Fibroblast of the aortic adventitia (primary cell): Measurements from ENCODE around the gene CAP2. TPM values are rescaled to one million over a fixed set of nuclear protein-coding genes. Genes with fewer than 3 reads are reported as not detected.

Experiments
- DNase-seq: peaks from one replicate; pipeline ENCODE4 v3.0.0-alpha.2; 2010; ENCODE audit warnings: low read depth
- H3K4me3 ChIP-seq: 2 replicates; pipeline ENCODE4 v1.5.1; 2011; ENCODE audit warnings: low read depth, mild to moderate bottlenecking, control low read depth, low read length, moderate library complexity
- CTCF ChIP-seq: IDR thresholded peaks from 2 replicates; pipeline ENCODE4 v1.5.1; 2011; ENCODE audit warnings: mild to moderate bottlenecking, low read length, control low read depth, inconsistent platforms; ENCODE audit not compliant: insufficient read depth
- total RNA-seq: library from RNA; depleted of rRNA; stranded (reverse); fragments of >200 nt; gene quantifications from 2 replicates; pipeline ENCODE4 v1.2.3, GENCODE V29; 2012; ENCODE audit warnings: low replicate concordance

The CAP2 gene
- total RNA-seq, 1 donor, result 8.7 TPM

GRCh38 chr6:17476511-17476910 is 83.1 kb downstream of the CAP2 start:
- no peak for TF ChIP-seq CTCF
- H3K4me3 ChIP-seq, result no peak overlapping the region
- DNase-seq, result no peak

- H3K4me3 ChIP-seq, result no peak overlapping the region
- TF ChIP-seq CTCF, result no peak
- DNase-seq, result no peak
These were observed 84.0 kb downstream of the CAP2 start for GRCh38 chr6:17477356-17477755.

- no peak overlapping the region for H3K4me3 ChIP-seq
- TF ChIP-seq CTCF, result no peak
- DNase-seq, result no peak
These were observed 85.0 kb downstream of the CAP2 start for GRCh38 chr6:17478223-17478907.

GRCh38 chr6:17478946-17479345 is 85.6 kb downstream of the CAP2 start:
- DNase-seq, result no peak
- no peak overlapping the region for H3K4me3 ChIP-seq
- no peak for TF ChIP-seq CTCF

- TF ChIP-seq CTCF, result no peak
- DNase-seq, result no peak
These were observed 87.1 kb downstream of the CAP2 start for GRCh38 chr6:17480476-17480875.

GRCh38 chr6:17482711-17483110 is 89.3 kb downstream of the CAP2 start:
- TF ChIP-seq CTCF, result no peak

More at GRCh38 chr6:17480476-17480875, 87.1 kb downstream of the CAP2 start:
- H3K4me3 ChIP-seq, result no peak overlapping the region

More at GRCh38 chr6:17482711-17483110, 89.3 kb downstream of the CAP2 start:
- DNase-seq, result no peak
- no peak overlapping the region for H3K4me3 ChIP-seq
